DOHH2 (cell line): ENCODE data around the gene GSS.

Experiments used
- H3F3A ChIP-seq: fragments of 200-600 bp; sonication (generic), shearing (Covaris generic); 2 replicates; pipeline ENCODE4 v1.6.0; 2016; ENCODE audit warnings: antibody characterized with exemption, mild to moderate bottlenecking; ENCODE audit not compliant: control insufficient read depth, insufficient read depth
- H3K27ac ChIP-seq: fragments of 200-600 bp; sonication (generic); 2 replicates; pipeline ENCODE4 v1.5.1; 2014; ENCODE audit warnings: low read depth, mild to moderate bottlenecking, low read length, moderate library complexity
- H3K27me3 ChIP-seq: fragments of 200-600 bp; sonication (generic); 2 replicates; pipeline ENCODE4 v1.6.1; 2014; ENCODE audit warnings: mild to moderate bottlenecking, low read length, mixed read lengths; ENCODE audit not compliant: control insufficient read depth
- H3K36me3 ChIP-seq: fragments of 200-600 bp; sonication (generic); 2 replicates; pipeline ENCODE4 v1.6.1; 2014; ENCODE audit warnings: mild to moderate bottlenecking, low read length, moderate library complexity, mixed read lengths; ENCODE audit not compliant: control insufficient read depth
- H3K4me1 ChIP-seq: fragments of 200-600 bp; sonication (generic); 2 replicates; pipeline ENCODE4 v1.6.1; 2014; ENCODE audit warnings: mild to moderate bottlenecking, low read length, mixed read lengths; ENCODE audit not compliant: control insufficient read depth
- H3K4me2 ChIP-seq: fragments of 200-600 bp; sonication (generic); 2 replicates; pipeline ENCODE4 v1.6.0; 2014; ENCODE audit warnings: mild to moderate bottlenecking, low read length, moderate library complexity
- H3K4me3 ChIP-seq: fragments of 200-600 bp; sonication (generic); 2 replicates; pipeline ENCODE4 v1.5.1; 2014; ENCODE audit warnings: mild to moderate bottlenecking, low read length, mixed read lengths
- H3K79me2 ChIP-seq: fragments of 200-600 bp; sonication (generic); 2 replicates; pipeline ENCODE4 v1.6.1; 2014; ENCODE audit warnings: mild to moderate bottlenecking, low read length, mixed read lengths; ENCODE audit not compliant: control insufficient read depth
- H3K9me2 ChIP-seq: fragments of 200-600 bp; sonication (generic); replicated peaks from 2 replicates; pipeline ENCODE4 v1.6.1; 2014; ENCODE audit warnings: mild to moderate bottlenecking, low read length, mixed read lengths; ENCODE audit not compliant: control insufficient read depth
- H3K9me3 ChIP-seq: fragments of 200-600 bp; sonication (generic); 2 replicates; pipeline ENCODE4 v1.6.1; 2014; ENCODE audit warnings: antibody characterized with exemption, low read length, mixed read lengths; ENCODE audit not compliant: control insufficient read depth, insufficient read depth
- H4K20me1 ChIP-seq: fragments of 200-600 bp; sonication (generic); 2 replicates; pipeline ENCODE4 v1.6.0; 2014; ENCODE audit warnings: low read depth, mild to moderate bottlenecking, antibody characterized with exemption, low read length, moderate library complexity; ENCODE audit not compliant: control insufficient read depth, insufficient read depth
- CTCF ChIP-seq: fragments of 200-600 bp; sonication (generic); IDR thresholded peaks from one replicate; pipeline ENCODE4 v1.5.1; 2014; ENCODE audit warnings: antibody characterized with exemption, mild to moderate bottlenecking, low read depth, low read length; ENCODE audit not compliant: poor library complexity, severe bottlenecking
- EZH2phosphoT487 ChIP-seq: fragments of 200-600 bp; sonication (generic); IDR thresholded peaks from 2 replicates; pipeline ENCODE4 v1.6.1; 2017; ENCODE audit warnings: borderline replicate concordance, mild to moderate bottlenecking, antibody characterized with exemption, low read length, moderate library complexity, mixed read lengths

Gene GSS

DNA sequence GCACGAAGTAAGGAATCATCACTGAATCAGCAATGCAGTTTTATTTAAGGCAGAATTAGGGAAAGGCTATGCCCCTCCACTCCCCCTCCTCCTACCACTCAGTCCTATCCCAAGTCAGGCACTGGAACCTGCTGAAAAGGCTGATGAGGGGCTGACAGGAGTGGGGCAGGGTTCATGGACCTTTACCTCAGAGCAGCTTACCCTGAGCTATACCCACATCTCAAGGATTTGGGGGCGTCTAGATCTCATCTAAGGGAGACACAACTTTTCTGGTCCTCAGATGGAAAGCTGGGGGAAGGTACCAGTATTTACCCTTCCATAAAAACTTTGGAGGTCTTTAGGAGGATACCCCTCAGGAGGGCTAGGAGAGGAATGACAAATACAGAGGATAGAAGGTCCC, 27.2 kb downstream of the GSS start:
- Histone ChIP-seq H3F3A (no peaks in the 10 kb centered on the region), H3K27me3 (no peaks in the 10 kb centered on the region), H3K9me2 (no peaks in the 10 kb centered on the region), H3K9me3 (no peaks in the 10 kb centered on the region), H3K36me3 (0 out of 2 replicates have a peak, but pooled peaks cover 6% of the 10 kb centered on the region), H3K4me1 (no peaks in the 10 kb centered on the region), H3K27ac (no peak overlapping the region), H3K79me2 (no peaks in the 10 kb centered on the region), H3K4me3 (no peak overlapping the region), H4K20me1 (no peaks in the 10 kb centered on the region), H3K4me2 (no peak overlapping the region)
- TF ChIP-seq CTCF (no peak), EZH2phosphoT487 (no peak)

DNA sequence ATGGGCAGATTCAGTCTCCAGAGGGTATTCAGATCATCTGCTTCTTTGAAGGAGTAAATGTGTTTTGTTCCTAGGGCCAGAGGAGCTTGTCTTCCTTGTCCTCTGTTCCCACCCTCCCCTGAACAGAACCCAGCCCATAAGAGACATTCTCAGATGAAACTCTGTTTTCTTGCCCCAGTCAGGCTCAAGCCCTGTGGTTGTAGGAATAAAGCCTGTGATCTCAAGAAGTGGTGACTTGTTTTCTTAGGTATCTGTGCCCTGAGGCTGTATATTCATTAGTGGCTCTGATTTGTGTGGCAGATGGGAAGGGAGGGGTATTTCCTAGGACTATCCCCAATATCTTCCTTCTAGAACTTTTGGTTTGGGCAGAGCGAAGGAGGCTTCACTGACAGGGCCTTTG, 27.9 kb downstream of the GSS start:
- Histone ChIP-seq H3K36me3 (0 out of 2 replicates have a peak, but pooled peaks cover 6% of the 10 kb centered on the region), H4K20me1 (no peaks in the 10 kb centered on the region)

DNA sequence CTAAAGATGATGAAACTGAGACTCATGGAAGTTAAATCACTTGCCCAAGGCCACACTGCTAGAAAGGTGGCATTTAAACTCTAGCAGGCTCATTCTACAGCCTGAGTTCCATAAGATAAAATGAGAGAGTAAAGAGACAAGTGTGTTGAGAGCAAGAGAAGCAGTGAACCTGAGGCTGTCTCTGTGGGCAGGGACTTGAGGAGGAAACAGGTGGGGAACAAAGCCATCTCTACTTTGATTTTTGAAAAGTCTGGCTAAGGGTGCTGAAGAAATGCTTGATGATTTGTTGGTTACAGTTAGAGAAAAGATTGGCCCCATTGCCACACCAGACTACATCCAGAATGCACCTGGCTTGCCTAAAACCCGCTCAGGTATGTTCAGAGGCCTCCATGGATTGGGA, 29.0 kb downstream of the GSS start:
- Histone ChIP-seq H3K36me3 (0 out of 2 replicates have a peak, but pooled peaks cover 6% of the 10 kb centered on the region), H3K4me3 (no peak overlapping the region), H3K27ac (no peak overlapping the region), H3K4me2 (no peak overlapping the region), H3K9me2 (no peaks in the 10 kb centered on the region), H3K4me1 (no peaks in the 10 kb centered on the region), H3K79me2 (no peaks in the 10 kb centered on the region), H4K20me1 (no peaks in the 10 kb centered on the region), H3K9me3 (no peaks in the 10 kb centered on the region), H3F3A (no peaks in the 10 kb centered on the region), H3K27me3 (no peaks in the 10 kb centered on the region)
- TF ChIP-seq EZH2phosphoT487 (no peak), CTCF (no peak)

More for the DNA sequence above, 27.9 kb downstream of the GSS start:
- no peaks in the 10 kb centered on the region for H3K9me3 ChIP-seq
- H3K4me1 ChIP-seq, result no peaks in the 10 kb centered on the region
- no peaks in the 10 kb centered on the region for H3F3A ChIP-seq
- no peak overlapping the region for H3K4me2 ChIP-seq
- no peaks in the 10 kb centered on the region for H3K27me3 ChIP-seq
- TF ChIP-seq EZH2phosphoT487 (no peak), CTCF (no peak)
- no peaks in the 10 kb centered on the region for H3K79me2 ChIP-seq
- H3K27ac ChIP-seq, result no peak overlapping the region
- no peaks in the 10 kb centered on the region for H3K9me2 ChIP-seq
- H3K4me3 ChIP-seq, result no peak overlapping the region
